ENCODE data around the gene RPRML.

- TF ChIP-seq FOXK1 (CRISPR knock-in tag; IDR thresholded peaks at IDR 0.05) = no peak
- TF ChIP-seq E2F4 (CRISPR knock-in tag; IDR thresholded peaks at IDR 0.05; ENCODE audit: borderline replicate concordance, low read depth) = no peak
- TF ChIP-seq, protein P1, sequence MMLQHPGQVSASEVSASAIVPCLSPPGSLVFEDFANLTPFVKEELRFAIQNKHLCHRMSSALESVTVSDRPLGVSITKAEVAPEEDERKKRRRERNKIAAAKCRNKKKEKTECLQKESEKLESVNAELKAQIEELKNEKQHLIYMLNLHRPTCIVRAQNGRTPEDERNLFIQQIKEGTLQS (CRISPR knock-in tag; conservative IDR thresholded peaks at IDR 0.05) = no peak
- TF ChIP-seq, protein P2, sequence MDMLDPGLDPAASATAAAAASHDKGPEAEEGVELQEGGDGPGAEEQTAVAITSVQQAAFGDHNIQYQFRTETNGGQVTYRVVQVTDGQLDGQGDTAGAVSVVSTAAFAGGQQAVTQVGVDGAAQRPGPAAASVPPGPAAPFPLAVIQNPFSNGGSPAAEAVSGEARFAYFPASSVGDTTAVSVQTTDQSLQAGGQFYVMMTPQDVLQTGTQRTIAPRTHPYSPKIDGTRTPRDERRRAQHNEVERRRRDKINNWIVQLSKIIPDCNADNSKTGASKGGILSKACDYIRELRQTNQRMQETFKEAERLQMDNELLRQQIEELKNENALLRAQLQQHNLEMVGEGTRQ (CRISPR knock-in tag; IDR thresholded peaks at IDR 0.05) = no peak
- no peak for TF ChIP-seq SMAD3 (CRISPR knock-in tag; IDR thresholded peaks at IDR 0.05; ENCODE audit: borderline replicate concordance)
- no peak for TF ChIP-seq MAX (CRISPR knock-in tag; IDR thresholded peaks at IDR 0.05)
- no peak for TF ChIP-seq CTCF (IDR thresholded peaks at IDR 0.05)
- TF ChIP-seq, protein P3, sequence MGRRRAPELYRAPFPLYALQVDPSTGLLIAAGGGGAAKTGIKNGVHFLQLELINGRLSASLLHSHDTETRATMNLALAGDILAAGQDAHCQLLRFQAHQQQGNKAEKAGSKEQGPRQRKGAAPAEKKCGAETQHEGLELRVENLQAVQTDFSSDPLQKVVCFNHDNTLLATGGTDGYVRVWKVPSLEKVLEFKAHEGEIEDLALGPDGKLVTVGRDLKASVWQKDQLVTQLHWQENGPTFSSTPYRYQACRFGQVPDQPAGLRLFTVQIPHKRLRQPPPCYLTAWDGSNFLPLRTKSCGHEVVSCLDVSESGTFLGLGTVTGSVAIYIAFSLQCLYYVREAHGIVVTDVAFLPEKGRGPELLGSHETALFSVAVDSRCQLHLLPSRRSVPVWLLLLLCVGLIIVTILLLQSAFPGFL (CRISPR knock-in tag; IDR thresholded peaks at IDR 0.05; ENCODE audit: borderline replicate concordance) = no peak
- TF ChIP-seq ETV6 (CRISPR knock-in tag; IDR thresholded peaks at IDR 0.05) = 0 out of 2 replicates have a peak, but pooled peaks have one; percentile 12
- TF ChIP-seq IRF2 (CRISPR knock-in tag; IDR thresholded peaks at IDR 0.05; ENCODE audit: borderline replicate concordance, low read depth) = no peak
- no peak for TF ChIP-seq ATF6 (CRISPR knock-in tag; IDR thresholded peaks at IDR 0.05)
- TF ChIP-seq, protein P4, sequence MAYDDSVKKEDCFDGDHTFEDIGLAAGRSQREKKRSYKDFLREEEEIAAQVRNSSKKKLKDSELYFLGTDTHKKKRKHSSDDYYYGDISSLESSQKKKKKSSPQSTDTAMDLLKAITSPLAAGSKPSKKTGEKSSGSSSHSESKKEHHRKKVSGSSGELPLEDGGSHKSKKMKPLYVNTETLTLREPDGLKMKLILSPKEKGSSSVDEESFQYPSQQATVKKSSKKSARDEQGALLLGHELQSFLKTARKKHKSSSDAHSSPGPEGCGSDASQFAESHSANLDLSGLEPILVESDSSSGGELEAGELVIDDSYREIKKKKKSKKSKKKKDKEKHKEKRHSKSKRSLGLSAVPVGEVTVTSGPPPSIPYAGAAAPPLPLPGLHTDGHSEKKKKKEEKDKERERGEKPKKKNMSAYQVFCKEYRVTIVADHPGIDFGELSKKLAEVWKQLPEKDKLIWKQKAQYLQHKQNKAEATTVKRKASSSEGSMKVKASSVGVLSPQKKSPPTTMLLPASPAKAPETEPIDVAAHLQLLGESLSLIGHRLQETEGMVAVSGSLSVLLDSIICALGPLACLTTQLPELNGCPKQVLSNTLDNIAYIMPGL (CRISPR knock-in tag; IDR thresholded peaks at IDR 0.05) = no peak
- no peak for TF ChIP-seq JUN (CRISPR knock-in tag; IDR thresholded peaks at IDR 0.05)
These were observed 1.1 kb downstream of the RPRML start for GRCh38 chr17:46977750-46978488.

Data from WTC11 (cell line).